OCI-LY7 (cell line): ENCODE measurements around the gene NCOA3. TPM values are rescaled to one million over a fixed set of nuclear protein-coding genes. Genes with fewer than 3 reads are reported as not detected.

Experiments
- BruUV-seq: library from RNA; stranded (reverse); fragments of 400-500 nt; replicated peaks from 2 replicates; lab custom pipeline; 2021; lab: Mats Ljungman, UMichigan
- CTCF ChIA-PET: fragments of 300-600 bp; sonication (Branson Sonifier 250); formaldehyde crosslinking; loops from one replicate; lab custom pipeline; 2022; ENCODE audit warnings: antibody characterized with exemption; ENCODE audit not compliant: unreplicated experiment; lab: Charles Lee
- POLR2A ChIA-PET: fragments of 300-600 bp; sonication (Branson Sonifier 250); formaldehyde crosslinking; loops from one replicate; lab custom pipeline; 2022; ENCODE audit warnings: antibody characterized with exemption; lab: Charles Lee
- DNase-seq: peaks from one replicate; pipeline ENCODE4 v3.0.0-alpha.2; 2015; ENCODE audit warnings: low spot score
- H2AFZ ChIP-seq: fragments of 200-600 bp; sonication (generic), shearing (Covaris generic); 2 replicates; pipeline ENCODE4 v1.6.1; 2014; ENCODE audit warnings: mild to moderate bottlenecking, antibody characterized with exemption, low read length, moderate library complexity
- H3K27ac ChIP-seq: fragments of 200-600 bp; sonication (generic); 2 replicates; pipeline ENCODE4 v1.5.1; 2014; ENCODE audit warnings: mixed run types, low read depth, mild to moderate bottlenecking, moderate library complexity, low read length, inconsistent platforms; ENCODE audit not compliant: poor library complexity, severe bottlenecking
- H3K36me3 ChIP-seq: fragments of 200-600 bp; sonication (generic); 2 replicates; pipeline ENCODE4 v1.6.1; 2014; ENCODE audit warnings: mild to moderate bottlenecking, antibody characterized with exemption, low read length, moderate library complexity, mixed read lengths; ENCODE audit not compliant: insufficient read depth
- H3K4me1 ChIP-seq: fragments of 200-600 bp; sonication (generic); 2 replicates; pipeline ENCODE4 v1.5.1; 2014; ENCODE audit warnings: mild to moderate bottlenecking, low read length; ENCODE audit not compliant: insufficient read depth, poor library complexity, severe bottlenecking
- H3K4me2 ChIP-seq: fragments of 200-600 bp; sonication (generic); 2 replicates; pipeline ENCODE4 v1.6.1; 2014; ENCODE audit warnings: mild to moderate bottlenecking, low read length
- H3K4me3 ChIP-seq: fragments of 200-600 bp; sonication (generic); 2 replicates; pipeline ENCODE4 v1.5.1; 2014; ENCODE audit warnings: mild to moderate bottlenecking, low read depth, low read length; ENCODE audit not compliant: poor library complexity, severe bottlenecking
- H3K79me2 ChIP-seq: fragments of 200-600 bp; sonication (generic); 2 replicates; pipeline ENCODE4 v1.6.1; 2016; ENCODE audit warnings: low read depth, mild to moderate bottlenecking, low read length, moderate library complexity, mixed read lengths; ENCODE audit not compliant: insufficient read depth
- H3K9me2 ChIP-seq: fragments of 200-600 bp; sonication (generic); 2 replicates; pipeline ENCODE4 v1.6.1; 2016; ENCODE audit warnings: mild to moderate bottlenecking, low read length, mixed read lengths; ENCODE audit not compliant: insufficient read depth
- H3K9me3 ChIP-seq: fragments of 200-600 bp; sonication (generic); 2 replicates; pipeline ENCODE4 v1.6.1; 2014; ENCODE audit warnings: mild to moderate bottlenecking, mixed run types, low read length, mixed read lengths
- H4K20me1 ChIP-seq: fragments of 200-600 bp; sonication (generic); 2 replicates; pipeline ENCODE4 v1.6.1; 2014; ENCODE audit warnings: mild to moderate bottlenecking, antibody characterized with exemption, low read length, moderate library complexity, mixed read lengths; ENCODE audit not compliant: insufficient read depth
- EZH2phosphoT487 ChIP-seq: fragments of 200-600 bp; sonication (generic); IDR thresholded peaks from 2 replicates; pipeline ENCODE4 v1.6.1; 2018; ENCODE audit warnings: low read depth, borderline replicate concordance, mild to moderate bottlenecking, mixed run types, antibody characterized with exemption, low read length, moderate library complexity, mixed read lengths
- intact Hi-C: fragments of 100-400 bp; cut with micrococcal nuclease; formaldehyde crosslinking; loops from one replicate; pipeline ENCODE4 v1.10.0; 2022; ENCODE audit not compliant: unreplicated experiment
- total RNA-seq, 2 experiments: library from RNA; depleted of rRNA in 1 of 2; stranded (reverse); fragments of >200 nt in 1 of 2; shearing (Covaris generic) in 1 of 2; gene quantifications; 2 replicates each; pipeline ENCODE4 v1.2.3, GENCODE V29; 2014 to 2022
- TF ChIP-seq, protein P1 (sequence below): fragments of 200-600 bp; sonication (generic); conservative IDR thresholded peaks from 2 replicates; pipeline ENCODE4 v1.5.1; 2014; ENCODE audit warnings: mild to moderate bottlenecking, antibody characterized with exemption, low read length, moderate library complexity, mixed read lengths

Gene NCOA3
- total RNA-seq, 2 experiments from 2014 or later: 50.5 to 75.6 TPM

DNA sequence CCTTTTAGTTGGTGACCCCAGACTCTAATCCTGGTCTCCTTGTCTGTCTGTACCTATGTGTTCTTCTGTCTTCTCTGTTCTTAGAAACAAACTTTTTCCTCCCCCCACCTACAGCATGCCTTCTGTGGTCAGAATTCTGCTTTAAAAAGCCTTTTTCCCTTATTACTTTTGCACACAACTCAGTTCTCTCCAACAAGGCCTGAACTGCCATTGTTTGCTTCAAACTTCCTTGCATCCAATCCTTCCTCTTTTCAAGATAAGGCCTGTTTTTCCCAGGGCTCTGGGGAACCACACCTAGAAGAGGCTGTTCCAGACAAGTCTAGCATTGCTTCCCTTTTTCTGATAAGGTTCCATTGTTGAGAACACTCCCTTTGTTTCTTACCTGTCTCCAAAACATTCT, 22.2 kb upstream of the NCOA3 start:
- CTCF ChIA-PET: no interaction called here
- DNase-seq: no peak
- Histone ChIP-seq H3K4me2 (peak overlapping the region; percentile 17; the same call in 1 of the 2 replicates), H3K27ac (peak overlapping the region; percentile 56), H3K4me3 (no peak overlapping the region), H3K4me1 (peaks cover 80% of the 10 kb centered on the region), H3K79me2 (no peaks in the 10 kb centered on the region), H3K9me3 (no peaks in the 10 kb centered on the region), H3K36me3 (no peaks in the 10 kb centered on the region), H3K9me2 (no peaks in the 10 kb centered on the region), H2AFZ (peak overlapping the region; percentile 60; the same call in 1 of the 2 replicates), H4K20me1 (no peaks in the 10 kb centered on the region)
- no TSS peak for BruUV-seq
- POLR2A ChIA-PET: interaction anchor here (0.6 to 3.4 kb wide), 7 partner anchors 7 to 79 kb away, joined by 3 to 12 read pairs (median 4); partner anchors contain the start of gene NCOA3
- intact Hi-C loops: no loop called here
- no peak for TF ChIP-seq EZH2phosphoT487
- TF ChIP-seq, protein P1, sequence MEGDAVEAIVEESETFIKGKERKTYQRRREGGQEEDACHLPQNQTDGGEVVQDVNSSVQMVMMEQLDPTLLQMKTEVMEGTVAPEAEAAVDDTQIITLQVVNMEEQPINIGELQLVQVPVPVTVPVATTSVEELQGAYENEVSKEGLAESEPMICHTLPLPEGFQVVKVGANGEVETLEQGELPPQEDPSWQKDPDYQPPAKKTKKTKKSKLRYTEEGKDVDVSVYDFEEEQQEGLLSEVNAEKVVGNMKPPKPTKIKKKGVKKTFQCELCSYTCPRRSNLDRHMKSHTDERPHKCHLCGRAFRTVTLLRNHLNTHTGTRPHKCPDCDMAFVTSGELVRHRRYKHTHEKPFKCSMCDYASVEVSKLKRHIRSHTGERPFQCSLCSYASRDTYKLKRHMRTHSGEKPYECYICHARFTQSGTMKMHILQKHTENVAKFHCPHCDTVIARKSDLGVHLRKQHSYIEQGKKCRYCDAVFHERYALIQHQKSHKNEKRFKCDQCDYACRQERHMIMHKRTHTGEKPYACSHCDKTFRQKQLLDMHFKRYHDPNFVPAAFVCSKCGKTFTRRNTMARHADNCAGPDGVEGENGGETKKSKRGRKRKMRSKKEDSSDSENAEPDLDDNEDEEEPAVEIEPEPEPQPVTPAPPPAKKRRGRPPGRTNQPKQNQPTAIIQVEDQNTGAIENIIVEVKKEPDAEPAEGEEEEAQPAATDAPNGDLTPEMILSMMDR: no peak

DNA sequence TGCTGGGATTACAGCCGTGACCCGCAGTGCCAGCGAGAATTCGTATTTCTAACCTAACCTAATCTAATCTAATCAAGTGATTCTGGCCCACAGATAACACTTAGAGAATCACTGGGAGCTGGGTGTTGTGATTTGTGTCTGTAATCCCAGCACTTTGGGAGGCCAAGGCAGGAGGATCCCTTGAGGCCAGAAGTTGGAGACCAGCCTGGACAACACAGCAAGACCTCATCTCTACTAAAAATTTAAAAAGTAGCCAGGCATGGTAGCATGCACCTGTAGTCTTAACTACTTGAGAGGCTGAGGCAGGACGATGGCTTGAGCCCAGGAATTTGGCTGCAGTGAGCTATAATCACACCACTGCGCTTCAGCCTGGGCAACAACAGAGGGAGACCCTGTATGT, 21.4 kb upstream of the NCOA3 start:
- Histone ChIP-seq H3K79me2 (no peaks in the 10 kb centered on the region), H3K9me2 (no peaks in the 10 kb centered on the region), H3K4me3 (no peak overlapping the region), H3K4me1 (peaks cover 87% of the 10 kb centered on the region), H3K27ac (peak overlapping the region; percentile 6), H2AFZ (no peak overlapping the region), H3K36me3 (no peaks in the 10 kb centered on the region), H3K4me2 (no peak overlapping the region), H4K20me1 (no peaks in the 10 kb centered on the region), H3K9me3 (no peaks in the 10 kb centered on the region)
- POLR2A ChIA-PET: interaction anchor here (0.6 to 3.4 kb wide), 6 partner anchors 22 to 78 kb away, joined by 3 to 12 read pairs (median 3); partner anchors contain the start of gene NCOA3
- DNase-seq: no peak
- CTCF ChIA-PET: interaction anchor here (0.6 kb wide), 1 partner anchor 68 kb away, joined by 3 read pairs; no protein-coding TSS in a partner anchor
- no TSS peak for BruUV-seq
- TF ChIP-seq, protein P1: no peak
- TF ChIP-seq EZH2phosphoT487: no peak
- intact Hi-C loops: no loop called here

DNA sequence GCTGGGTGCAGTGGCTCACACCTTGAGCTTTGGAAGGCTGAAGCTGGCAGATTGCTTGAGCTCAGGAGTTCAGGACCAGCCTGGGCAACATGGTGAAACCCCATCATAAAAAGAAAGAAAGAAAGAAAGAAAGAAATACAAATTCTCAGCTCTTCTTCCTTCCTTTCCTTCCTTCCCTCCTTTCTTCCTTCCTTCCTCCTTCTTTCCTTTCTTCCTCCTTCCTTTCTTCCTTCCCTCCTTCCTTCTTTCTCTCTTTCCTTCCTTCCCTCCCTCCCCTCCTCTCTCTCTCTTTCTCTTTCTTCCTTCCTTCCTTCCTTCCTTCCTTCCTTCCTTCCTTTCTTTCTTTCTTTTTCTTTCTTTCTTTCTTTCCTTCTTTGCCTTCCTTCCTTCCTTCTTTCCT, 21.0 kb upstream of the NCOA3 start:
- Histone ChIP-seq H3K4me1 (peaks cover 87% of the 10 kb centered on the region), H4K20me1 (no peaks in the 10 kb centered on the region), H3K27ac (peak overlapping the region; percentile 6), H3K9me2 (no peaks in the 10 kb centered on the region), H3K4me3 (no peak overlapping the region), H3K4me2 (no peak overlapping the region), H2AFZ (no peak overlapping the region), H3K9me3 (no peaks in the 10 kb centered on the region), H3K79me2 (no peaks in the 10 kb centered on the region), H3K36me3 (no peaks in the 10 kb centered on the region)
- ChIA-PET POLR2A (interaction anchor here (0.9 to 3.4 kb wide), 4 partner anchors 21 to 45 kb away, joined by 3 to 12 read pairs (median 3); partner anchors contain the start of gene NCOA3), CTCF (interaction anchor here (0.6 kb wide), 1 partner anchor 68 kb away, joined by 3 read pairs; no protein-coding TSS in a partner anchor)
- BruUV-seq: no TSS peak
- TF ChIP-seq, protein P1: no peak
- TF ChIP-seq EZH2phosphoT487: no peak
- DNase-seq: no peak
- intact Hi-C loops: no loop called here
